Fibroblast of lung (primary cell): ENCODE measurements around the gene ATP4A. TPM values are rescaled to one million over a fixed set of nuclear protein-coding genes. Genes with fewer than 3 reads are reported as not detected.

Source experiments
- DNase-seq, 2 donors: peaks; one replicate each; pipeline versions ENCODE4 v3.0.0 to v3.0.0-alpha.2; 2010; ENCODE audit warnings: low read depth in 2 of 2
- H2AFZ ChIP-seq: 2 replicates; pipeline ENCODE4 v1.5.1; 2012; ENCODE audit warnings: low read length, control low read depth, inconsistent platforms
- H3K27ac ChIP-seq: 2 replicates; pipeline ENCODE4 v1.5.1; 2011; ENCODE audit warnings: low read length, control low read depth; ENCODE audit not compliant: insufficient read depth
- H3K27me3 ChIP-seq: 2 replicates; pipeline ENCODE4 v1.5.1; 2011; ENCODE audit warnings: mild to moderate bottlenecking, low read length; ENCODE audit not compliant: control insufficient read depth, insufficient read depth
- H3K36me3 ChIP-seq: 2 replicates; pipeline ENCODE4 v1.5.1; 2011; ENCODE audit warnings: low read length; ENCODE audit not compliant: control insufficient read depth, insufficient read depth
- H3K4me1 ChIP-seq: 2 replicates; pipeline ENCODE4 v1.5.1; 2011; ENCODE audit warnings: low read length; ENCODE audit not compliant: control insufficient read depth, insufficient read depth; ENCODE audit errors: extremely low read depth
- H3K4me2 ChIP-seq: 2 replicates; pipeline ENCODE4 v1.5.1; 2011; ENCODE audit warnings: low read length, control low read depth; ENCODE audit not compliant: insufficient read depth; ENCODE audit errors: extremely low read depth
- H3K4me3 ChIP-seq, 4 experiments: fragments of 200-600 bp in 1 of 4; sonication (generic) in 1 of 4; replicated peaks in 1 of 4; 2 replicates each; pipeline ENCODE4 v1.5.1; 2011 to 2016; ENCODE audit warnings: low read length in 4 of 4, low read depth in 3 of 4, mild to moderate bottlenecking in 3 of 4, control low read depth in 2 of 4, inconsistent platforms in 1 of 4, mixed read lengths in 1 of 4; ENCODE audit not compliant: insufficient read depth in 1 of 4; ENCODE audit errors: control extremely low read depth in 1 of 4
- H3K79me2 ChIP-seq: 2 replicates; pipeline ENCODE4 v1.5.1; 2012; ENCODE audit warnings: mild to moderate bottlenecking, low read length, inconsistent platforms; ENCODE audit not compliant: control insufficient read depth, insufficient read depth
- H3K9ac ChIP-seq: 2 replicates; pipeline ENCODE4 v1.5.1; 2011; ENCODE audit warnings: mild to moderate bottlenecking, low read length, control low read depth; ENCODE audit not compliant: insufficient read depth
- H3K9me3 ChIP-seq: 2 replicates; pipeline ENCODE4 v1.5.1; 2012; ENCODE audit warnings: low read depth, low read length; ENCODE audit not compliant: control insufficient read depth, insufficient read depth
- H4K20me1 ChIP-seq: 2 replicates; pipeline ENCODE4 v1.5.1; 2011; ENCODE audit warnings: low read length; ENCODE audit not compliant: control insufficient read depth, insufficient read depth; ENCODE audit errors: extremely low read depth
- EZH2 ChIP-seq: IDR thresholded peaks from 2 replicates; pipeline ENCODE4 v1.5.1; 2012; ENCODE audit warnings: low read length, control low read depth, mild to moderate bottlenecking; ENCODE audit errors: missing control alignments
- polyA plus RNA-seq, 2 donors: library from polyadenylated mRNA; depleted of rRNA in 1 of 2; stranded (reverse) in 1 of 2; unstranded in 1 of 2; fragments of >200 nt; gene quantifications; 2 replicates each; pipeline ENCODE4 v1.2.1, GENCODE V29; 2011 to 2012; ENCODE audit warnings: missing spikeins in 1 of 2
- total RNA-seq: library from RNA; depleted of rRNA; stranded (reverse); fragments of >200 nt; gene quantifications from 2 replicates; pipeline ENCODE4 v1.2.1, GENCODE V29; 2014
- TF ChIP-seq, protein P1 (sequence below), 2 donors: IDR thresholded peaks in 1 of 2; conservative IDR thresholded peaks in 1 of 2; 1 replicate in 1 of 2; 2 replicates in 1 of 2; pipeline ENCODE4 v1.5.1; 2011 to 2012; ENCODE audit warnings: low read length in 2 of 2, control low read depth in 1 of 2, inconsistent platforms in 1 of 2, low read depth in 1 of 2, mild to moderate bottlenecking in 1 of 2

ATP4A gene
- total and polyA plus RNA-seq, 2 donors (not counting 1 experiment from before 2014, with no cell fraction given), result not detected

DNA sequence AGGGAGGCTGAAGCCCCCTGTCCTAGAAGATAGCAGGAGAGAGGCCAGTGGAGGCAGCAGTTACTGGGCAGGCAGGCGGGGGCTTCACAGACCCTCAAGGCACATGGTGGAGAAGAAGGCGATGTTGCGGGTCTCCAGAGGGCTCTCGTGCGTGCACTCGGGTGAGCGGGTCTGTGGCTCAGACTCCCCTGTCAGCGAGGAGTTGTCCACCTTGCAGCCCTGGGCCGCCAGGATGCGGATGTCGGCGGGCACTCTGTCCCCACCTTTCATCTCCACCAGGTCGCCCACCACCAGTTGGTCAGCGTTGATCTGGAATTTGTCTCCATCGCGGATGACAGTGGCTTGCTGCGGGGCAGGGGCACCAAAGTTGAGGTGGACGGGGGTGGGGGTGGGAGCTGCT is 3.2 kb downstream of the ATP4A start:
- H2AFZ ChIP-seq, result no peak overlapping the region
- H3K9me3 ChIP-seq, result no peaks in the 10 kb centered on the region
- H3K9ac ChIP-seq, result no peak overlapping the region
- H4K20me1 ChIP-seq, result no peaks in the 10 kb centered on the region
- no peaks in the 10 kb centered on the region for H3K36me3 ChIP-seq
- TF ChIP-seq, protein P1, sequence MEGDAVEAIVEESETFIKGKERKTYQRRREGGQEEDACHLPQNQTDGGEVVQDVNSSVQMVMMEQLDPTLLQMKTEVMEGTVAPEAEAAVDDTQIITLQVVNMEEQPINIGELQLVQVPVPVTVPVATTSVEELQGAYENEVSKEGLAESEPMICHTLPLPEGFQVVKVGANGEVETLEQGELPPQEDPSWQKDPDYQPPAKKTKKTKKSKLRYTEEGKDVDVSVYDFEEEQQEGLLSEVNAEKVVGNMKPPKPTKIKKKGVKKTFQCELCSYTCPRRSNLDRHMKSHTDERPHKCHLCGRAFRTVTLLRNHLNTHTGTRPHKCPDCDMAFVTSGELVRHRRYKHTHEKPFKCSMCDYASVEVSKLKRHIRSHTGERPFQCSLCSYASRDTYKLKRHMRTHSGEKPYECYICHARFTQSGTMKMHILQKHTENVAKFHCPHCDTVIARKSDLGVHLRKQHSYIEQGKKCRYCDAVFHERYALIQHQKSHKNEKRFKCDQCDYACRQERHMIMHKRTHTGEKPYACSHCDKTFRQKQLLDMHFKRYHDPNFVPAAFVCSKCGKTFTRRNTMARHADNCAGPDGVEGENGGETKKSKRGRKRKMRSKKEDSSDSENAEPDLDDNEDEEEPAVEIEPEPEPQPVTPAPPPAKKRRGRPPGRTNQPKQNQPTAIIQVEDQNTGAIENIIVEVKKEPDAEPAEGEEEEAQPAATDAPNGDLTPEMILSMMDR (conservative IDR thresholded peaks at IDR 0.05 in 1 of 2, IDR thresholded peaks at IDR 0.05 in 1 of 2; ENCODE audit: low read depth in 1 of 2, low read length in 2 of 2), result no peak
- H3K27ac ChIP-seq, result no peak overlapping the region
- peaks cover 5% of the 10 kb centered on the region for H3K4me1 ChIP-seq
- H3K4me3 ChIP-seq, result no peak overlapping the region
- DNase-seq, result no peak
- H3K79me2 ChIP-seq, result no peaks in the 10 kb centered on the region
- no peak overlapping the region for H3K4me2 ChIP-seq
- peaks cover 23% of the 10 kb centered on the region for H3K27me3 ChIP-seq

DNA sequence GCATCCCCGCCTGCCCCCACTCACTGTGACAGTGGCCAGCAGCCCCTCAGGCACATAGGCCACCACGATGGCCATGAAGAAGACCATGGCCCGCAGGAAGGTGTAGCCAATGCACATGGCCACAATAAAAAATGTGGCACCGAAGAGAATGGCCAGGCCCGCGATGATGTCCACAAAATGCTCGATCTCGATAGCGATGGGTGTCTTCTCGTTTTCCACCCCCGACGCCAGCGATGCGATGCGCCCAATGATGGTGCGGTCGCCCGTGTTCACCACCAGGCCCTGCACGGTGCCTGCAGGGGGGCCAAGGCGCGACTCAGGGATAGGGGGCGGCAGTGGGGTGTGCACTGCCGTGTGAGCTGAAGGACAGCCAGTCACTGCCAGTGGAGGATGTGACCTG is 3.7 kb downstream of the ATP4A start:
- no peak overlapping the region for H3K27ac ChIP-seq
- no peak overlapping the region for H3K9ac ChIP-seq
- peaks cover 5% of the 10 kb centered on the region for H3K4me1 ChIP-seq
- peaks cover 23% of the 10 kb centered on the region for H3K27me3 ChIP-seq
- no peaks in the 10 kb centered on the region for H3K9me3 ChIP-seq
- TF ChIP-seq, protein P1 (conservative IDR thresholded peaks at IDR 0.05 in 1 of 2, IDR thresholded peaks at IDR 0.05 in 1 of 2; ENCODE audit: low read depth in 1 of 2, low read length in 2 of 2), result no peak
- no peak for TF ChIP-seq EZH2
- no peaks in the 10 kb centered on the region for H3K36me3 ChIP-seq
- no peak overlapping the region for H2AFZ ChIP-seq
- no peaks in the 10 kb centered on the region for H4K20me1 ChIP-seq
- H3K4me2 ChIP-seq, result no peak overlapping the region
- H3K4me3 ChIP-seq, result no peak overlapping the region
- no peak for DNase-seq
- H3K79me2 ChIP-seq, result no peaks in the 10 kb centered on the region

DNA sequence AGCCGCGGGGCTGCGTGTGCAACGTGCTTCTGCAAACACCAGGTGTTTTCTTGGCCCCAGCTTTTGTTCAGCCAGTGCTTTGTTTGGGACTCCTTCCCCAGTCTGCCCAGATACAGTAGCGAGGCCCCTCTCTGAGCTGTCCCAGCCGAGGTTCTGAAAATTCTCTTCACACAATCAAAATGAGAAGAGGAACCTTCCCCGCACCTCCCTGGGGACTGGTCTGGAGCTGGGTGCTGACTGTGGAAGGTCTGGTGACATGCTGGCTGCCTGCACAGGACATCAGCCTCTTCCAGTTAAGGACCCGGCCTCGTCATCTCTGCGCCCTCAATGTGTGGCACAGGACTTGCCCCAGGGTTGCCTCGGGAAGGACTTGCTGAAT is 4.2 kb downstream of the ATP4A start:
- Histone ChIP-seq H3K27me3 (peaks cover 23% of the 10 kb centered on the region), H4K20me1 (no peaks in the 10 kb centered on the region), H3K4me2 (no peak overlapping the region), H3K36me3 (no peaks in the 10 kb centered on the region), H3K4me3 (no peak overlapping the region), H3K9me3 (no peaks in the 10 kb centered on the region), H3K9ac (no peak overlapping the region), H3K79me2 (no peaks in the 10 kb centered on the region), H3K27ac (no peak overlapping the region), H3K4me1 (peaks cover 5% of the 10 kb centered on the region), H2AFZ (no peak overlapping the region)
- no peak for DNase-seq
- no peak for TF ChIP-seq EZH2
- TF ChIP-seq, protein P1 (conservative IDR thresholded peaks at IDR 0.05 in 1 of 2, IDR thresholded peaks at IDR 0.05 in 1 of 2; ENCODE audit: low read depth in 1 of 2, low read length in 2 of 2), result no peak
